GM19193 (cell line): ENCODE results near the gene AANAT.

ENCODE experiments used
- POLR2A ChIP-seq: IDR thresholded peaks from 4 replicates; pipeline ENCODE4 v1.6.1; 2011; ENCODE audit not compliant: insufficient read depth, insufficient read length; ENCODE audit errors: extremely low read depth

Gene AANAT

DNA sequence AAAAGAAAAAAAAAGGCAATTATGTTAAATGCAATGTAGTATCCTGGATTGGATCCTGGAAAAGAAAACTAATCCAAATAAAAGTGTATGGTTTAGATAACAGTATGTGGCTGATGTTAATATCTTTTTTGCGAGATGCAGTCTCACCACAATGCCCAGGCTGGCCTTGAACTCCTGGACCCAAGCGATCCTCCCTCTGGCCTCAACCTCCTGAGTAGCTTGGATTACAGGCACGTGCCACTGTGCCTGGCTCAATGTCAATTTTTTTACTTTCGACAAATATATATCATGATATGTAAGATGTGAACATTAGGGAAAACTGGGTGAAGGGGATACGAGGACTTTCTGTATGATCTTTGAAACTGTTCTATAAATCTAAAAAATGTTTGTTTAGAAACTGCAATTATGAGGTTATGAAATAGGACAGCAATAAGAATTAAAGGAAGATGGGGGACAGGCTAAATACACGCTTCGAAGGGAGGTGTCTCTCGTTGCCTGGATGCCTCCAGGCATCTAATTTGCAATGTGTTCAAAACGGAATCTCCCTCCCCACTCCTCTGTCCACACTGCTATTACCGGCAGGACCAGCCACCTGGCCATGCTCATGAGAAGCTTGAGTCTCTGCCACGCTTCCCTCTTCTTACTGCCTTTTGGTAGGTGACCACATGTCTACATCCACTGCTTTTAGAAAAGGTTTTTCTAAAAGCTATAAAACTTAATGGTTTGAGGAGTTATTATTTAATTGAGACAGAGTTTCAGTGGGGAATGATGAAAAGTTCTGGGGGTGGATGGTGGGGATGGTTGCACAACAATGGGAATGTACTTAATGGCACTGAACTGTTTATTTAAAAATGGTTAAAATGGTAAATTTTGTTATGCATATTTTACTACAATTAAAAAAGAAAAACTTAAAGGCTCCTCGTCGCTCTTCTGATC is 29.7 kb upstream of the AANAT start:
- TF ChIP-seq POLR2A = no peak

DNA sequence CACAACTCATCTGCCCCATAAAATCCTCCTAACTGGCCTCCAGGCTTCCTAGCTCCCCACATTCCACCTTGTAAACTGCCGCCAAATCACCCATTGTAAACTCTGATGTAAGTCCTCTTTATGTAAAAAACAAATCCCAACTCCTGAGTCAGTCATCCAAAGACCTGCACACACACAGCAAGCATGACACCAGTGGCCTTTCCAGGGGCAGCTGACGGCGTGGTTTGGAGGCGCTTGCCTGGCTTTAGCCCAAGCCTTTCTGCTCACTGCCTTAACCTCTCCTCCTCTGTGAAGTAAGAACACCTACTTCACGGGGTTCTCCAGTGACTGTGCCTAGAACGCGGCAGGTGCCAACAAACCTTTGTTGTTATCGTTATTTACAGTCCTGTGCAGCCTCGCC is 28.5 kb upstream of the AANAT start:
- TF ChIP-seq POLR2A = no peak

DNA sequence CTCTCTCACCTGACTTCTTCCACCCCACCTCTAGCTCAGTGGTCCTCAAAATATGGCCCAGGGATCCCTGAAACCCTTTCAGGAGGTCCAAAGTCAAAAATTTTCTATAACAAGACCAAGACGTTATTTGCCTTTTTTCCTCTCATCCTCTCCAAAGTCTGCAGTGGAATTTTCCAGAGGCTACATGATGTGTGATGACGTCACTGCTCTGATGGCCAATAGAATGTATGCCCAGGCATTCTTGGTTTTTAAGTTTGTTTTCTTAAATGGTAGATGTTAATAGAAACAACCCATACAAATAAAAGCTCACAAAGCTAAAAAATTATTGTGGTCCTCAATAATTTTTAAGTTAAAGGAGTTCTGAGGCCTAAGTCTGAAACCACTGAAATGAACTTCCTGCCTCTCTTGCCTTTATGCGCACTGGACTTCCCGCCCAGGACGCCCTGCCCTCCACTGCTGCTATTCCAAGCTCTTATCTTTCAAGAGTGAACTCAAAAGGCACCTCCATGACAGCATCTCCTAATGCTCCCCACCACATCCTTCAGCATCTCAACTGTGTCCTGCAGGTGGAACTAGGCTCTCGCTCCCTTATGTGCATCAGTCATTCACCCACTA is 28.0 kb upstream of the AANAT start:
- TF ChIP-seq POLR2A = no peak

DNA sequence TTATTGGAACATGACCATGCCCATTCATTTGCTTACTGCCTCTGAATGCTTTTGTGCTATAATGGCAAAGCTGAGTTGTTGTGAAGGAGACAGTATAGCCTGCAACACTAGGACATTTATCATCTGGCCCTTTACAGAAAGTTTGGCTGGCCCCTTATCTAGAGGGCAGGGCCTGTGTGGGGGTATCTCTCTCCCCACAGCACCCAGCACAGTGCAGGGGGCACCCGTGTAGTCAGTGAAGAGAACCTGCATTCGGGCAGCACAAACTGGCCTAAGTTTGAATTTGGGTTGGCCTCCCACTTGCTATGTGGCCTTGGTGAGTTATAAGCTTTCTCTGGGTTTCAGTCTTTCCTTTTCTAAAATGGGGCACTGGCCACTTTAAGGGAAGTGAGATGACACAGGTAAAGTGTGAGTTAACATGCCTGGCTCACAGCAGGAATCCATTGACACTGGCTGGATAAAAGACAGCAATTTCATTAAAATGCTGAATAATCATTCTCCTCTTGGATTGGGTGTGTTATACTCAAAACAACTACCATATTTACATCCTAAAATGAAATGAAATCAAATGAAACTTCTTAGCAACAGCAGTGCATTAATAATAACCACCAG is 26.5 kb upstream of the AANAT start:
- TF ChIP-seq POLR2A = no peak

DNA sequence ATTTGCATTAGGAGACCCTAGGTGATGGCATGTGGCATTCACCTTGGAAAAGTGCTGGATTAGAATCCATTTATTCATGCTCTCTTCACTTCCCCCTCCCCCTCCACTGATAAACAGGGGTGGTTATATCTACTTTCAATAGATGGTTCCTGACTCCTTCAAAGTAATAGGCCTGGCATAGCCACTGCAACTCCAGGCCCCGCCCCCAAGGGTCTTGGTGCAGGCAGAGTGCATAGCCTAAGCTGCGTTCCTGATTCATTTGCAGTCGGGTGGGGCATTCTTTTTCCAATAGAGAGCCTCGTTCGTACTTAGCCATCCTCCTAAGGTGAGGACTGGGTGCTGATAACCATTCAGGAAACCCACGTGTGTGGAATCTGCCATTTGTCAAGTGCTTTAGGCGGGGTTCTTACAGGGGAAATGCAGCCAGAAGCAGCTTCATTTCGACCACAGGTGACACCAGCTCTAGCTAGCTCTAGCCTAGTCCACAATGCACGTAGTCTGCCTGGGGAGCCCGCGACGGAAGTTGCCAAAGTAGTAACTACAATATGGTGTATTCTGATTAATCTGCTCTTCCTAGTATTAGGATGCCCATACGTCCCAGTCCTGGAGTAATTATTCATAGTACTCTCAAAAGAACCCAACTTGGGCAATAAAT is 25.6 kb upstream of the AANAT start:
- no peak for TF ChIP-seq POLR2A

DNA sequence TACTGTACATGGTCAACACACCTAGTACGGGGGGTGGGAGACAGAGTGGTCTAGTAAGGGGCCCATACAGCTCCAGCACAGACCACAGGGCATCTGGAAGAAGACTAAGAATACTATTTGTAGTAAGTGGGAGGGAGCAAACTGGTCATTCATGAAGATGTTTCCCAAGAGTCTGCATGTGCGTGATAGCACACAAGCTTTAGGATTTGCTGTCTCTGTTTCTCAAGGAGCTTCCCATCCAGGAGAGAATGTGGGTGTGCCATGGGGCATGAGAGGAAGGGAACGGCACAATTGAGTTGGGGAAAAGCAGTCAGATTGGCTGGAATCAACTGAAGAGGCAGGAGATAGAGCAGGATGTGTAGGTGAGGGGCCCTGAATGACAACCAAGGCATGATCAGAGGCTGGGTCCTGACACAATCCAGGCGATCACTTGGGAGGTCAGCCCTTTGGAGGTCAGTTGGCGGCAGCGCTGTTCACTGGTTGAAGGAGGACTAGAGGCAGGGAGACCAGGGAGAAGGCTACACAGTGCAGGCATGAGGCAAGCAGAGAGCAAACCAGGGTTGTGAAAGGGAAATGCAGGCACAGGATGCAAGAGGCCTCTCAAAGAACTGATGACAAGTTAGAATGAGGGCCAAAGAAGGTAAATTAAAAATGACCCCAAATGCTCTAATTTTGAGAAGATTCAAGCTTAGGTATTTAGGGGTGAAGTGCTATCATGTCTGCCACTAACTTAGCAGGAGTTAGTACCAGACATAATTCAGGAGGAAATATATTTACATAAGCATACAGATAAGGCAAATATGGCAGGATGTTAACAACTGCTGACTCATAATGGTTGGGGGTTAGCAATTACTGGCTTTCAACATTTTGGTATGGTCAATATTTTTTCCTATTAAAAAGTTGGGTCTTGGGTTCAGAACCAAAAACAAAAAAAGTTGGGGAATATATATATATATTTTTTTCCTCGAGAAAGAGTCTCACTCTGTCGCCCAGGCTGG is 24.8 kb upstream of the AANAT start:
- no peak for TF ChIP-seq POLR2A

DNA sequence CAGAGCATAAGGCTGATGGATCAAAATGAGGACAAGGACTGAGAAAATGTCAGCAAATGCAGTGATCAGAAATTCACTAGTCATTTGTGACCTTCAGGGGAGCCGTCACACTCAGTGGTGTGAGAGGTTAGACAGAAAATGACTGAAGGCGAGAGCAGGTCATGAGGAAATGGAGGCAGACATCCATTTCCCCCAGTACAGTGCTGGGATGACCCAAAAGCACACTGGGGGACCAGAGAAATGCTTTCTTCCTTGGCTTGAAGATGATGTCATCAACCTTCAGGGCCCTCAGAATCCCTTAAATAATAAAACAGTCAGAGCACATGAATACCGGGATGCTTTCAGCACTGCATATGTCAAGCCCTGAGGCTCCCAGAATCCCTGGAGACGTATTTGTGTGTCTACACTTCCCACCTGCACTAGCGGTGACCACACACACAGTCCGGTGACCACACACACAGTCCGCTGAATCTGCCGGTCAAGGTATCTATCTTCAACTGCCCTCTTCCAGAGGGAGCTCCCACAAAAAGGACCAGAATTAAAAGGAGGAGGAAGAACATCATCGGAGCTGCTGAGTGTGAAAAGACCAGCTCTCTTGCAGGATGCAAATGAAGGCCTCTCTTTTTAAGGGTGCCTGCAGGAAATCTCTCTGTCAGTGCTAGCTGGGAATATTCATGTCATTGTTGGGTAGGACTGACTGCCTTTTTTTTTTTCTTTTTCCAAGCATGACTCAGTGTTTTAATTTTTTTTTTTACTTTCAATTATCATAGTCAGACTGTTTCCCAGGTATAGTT is 22.7 kb upstream of the AANAT start:
- no peak for TF ChIP-seq POLR2A

DNA sequence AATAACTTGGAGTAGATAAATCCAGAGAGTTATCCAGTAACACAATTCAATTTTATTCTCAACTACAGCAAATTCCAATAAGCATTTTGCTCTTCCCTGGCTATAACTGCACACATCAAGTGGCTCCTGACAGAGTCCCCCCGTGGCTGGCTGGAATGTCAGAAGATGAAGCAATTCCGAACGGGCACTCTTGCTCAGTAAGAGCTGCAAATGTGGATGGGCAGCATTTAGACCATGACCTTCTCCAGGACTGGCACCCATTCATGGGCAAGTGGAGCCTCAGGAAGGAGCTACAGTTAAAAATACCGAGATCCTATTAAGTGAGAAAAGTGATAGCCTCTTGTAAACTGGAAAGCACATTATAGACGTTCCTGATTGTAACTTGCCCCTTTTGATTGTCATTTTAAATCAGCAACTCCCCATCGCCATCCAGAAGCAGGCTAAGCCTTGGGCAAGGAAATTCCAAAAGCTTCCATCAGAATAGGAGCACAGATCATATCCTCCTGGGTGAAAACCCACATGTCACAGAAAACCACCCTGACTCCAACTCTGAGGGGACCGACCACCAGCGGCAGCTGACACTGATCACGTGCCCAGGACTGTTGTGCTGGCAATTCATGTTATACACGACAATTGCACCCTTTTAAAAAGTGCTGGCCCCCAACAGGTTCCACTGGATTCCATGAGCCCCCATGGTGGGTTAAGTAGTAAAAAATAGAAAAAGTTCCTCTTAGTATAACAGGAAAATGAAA is 21.5 kb upstream of the AANAT start:
- TF ChIP-seq POLR2A = no peak

DNA sequence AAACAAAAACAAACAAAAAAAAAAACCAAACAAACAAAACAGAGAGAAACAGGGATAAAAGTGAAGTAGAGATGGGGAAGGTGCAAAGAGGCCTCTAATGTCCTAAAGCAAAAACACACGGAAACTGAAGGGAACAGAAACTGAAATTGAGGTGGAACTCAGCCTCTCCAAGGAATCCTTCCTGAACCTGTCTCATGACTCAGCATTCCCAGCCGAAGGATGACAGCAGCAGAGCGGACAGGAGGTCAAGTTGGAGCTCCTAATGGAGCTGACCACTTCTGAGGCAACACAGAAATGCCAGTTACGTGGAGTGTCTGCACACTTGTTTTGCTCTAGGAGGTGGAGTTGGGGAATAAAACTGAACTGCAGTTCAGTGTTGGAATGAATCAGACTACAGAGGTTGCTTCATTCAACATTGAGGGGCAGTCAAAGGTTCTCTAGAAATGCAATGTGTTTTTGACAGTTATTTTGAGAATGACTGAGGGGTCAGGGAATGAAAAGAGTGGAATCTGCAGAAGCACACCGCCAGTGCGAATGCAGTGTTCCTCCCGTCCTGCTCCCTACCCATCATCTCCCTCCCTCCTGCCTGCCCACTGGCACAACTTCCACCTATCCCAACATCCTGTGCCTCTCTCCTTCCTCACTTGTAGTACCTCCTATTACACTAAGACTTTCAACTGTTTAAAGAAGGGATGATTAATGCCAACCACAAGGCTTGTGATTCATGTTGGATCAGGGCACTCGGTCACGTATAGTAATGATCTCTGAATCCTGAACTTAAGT is 20.8 kb upstream of the AANAT start:
- TF ChIP-seq POLR2A = no peak

DNA sequence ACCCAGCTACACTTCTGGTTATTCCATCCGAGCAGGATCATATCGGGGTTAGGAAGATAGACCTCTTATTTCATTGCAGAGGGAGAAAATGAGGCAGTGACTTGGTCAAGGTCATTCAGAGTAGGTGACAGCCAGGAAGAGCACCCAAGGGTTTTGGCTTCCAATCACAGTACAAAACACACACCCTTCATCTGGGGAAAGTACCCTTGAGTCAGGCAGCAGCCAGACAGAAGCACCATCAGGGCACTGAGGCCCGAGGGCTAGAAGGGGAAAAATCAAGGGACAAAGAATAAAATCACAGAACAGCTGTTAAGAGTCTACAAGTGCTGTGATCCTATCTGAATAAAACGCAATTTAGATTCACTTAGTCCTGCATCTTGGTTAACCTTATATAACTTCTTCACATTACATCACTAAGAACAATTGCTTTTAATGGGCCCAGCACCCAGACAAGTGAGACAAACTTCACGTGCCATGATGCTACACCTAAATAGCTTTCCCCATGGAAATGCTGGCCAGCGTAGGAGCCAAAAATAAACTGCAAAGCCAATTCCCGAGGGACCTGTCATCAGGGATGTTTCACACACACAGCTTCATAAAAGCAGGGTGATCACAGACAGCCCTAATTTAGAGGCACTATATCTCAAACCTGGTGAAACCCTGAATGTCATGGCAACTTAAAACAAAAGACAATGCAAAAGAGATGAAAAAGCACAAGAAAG is 19.3 kb upstream of the AANAT start:
- TF ChIP-seq POLR2A = no peak

DNA sequence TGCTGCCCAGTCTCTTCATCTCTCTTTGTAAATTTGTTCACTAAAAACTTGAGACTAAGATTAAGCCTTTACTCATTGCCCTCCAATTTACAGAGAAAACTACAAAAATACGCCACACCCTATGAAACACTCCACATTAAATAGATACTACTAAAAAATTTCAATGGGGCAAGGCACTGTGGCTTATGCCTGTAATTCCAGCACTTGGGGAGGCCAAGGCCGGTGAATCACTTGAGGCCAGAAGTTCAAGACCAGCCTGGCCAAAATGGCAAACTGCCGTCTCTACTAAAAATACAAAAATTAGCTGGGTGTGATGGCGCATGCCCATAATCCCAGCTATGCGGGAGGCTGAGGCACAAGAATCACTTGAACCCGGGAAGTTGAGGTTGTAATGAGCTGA is 18.3 kb upstream of the AANAT start:
- no peak for TF ChIP-seq POLR2A
